SJSA1 (cell line): ENCODE measurements around the gene TRUB1. TPM values are rescaled to one million over a fixed set of nuclear protein-coding genes. Genes with fewer than 3 reads are reported as not detected.

Source experiments
- DNase-seq, 2 experiments: peaks; one replicate each; pipeline ENCODE4 v3.0.0-alpha.2; 2015 to 2020; ENCODE audit warnings: low spot score in 2 of 2, low read depth in 1 of 2
- H3K27ac ChIP-seq: fragments of 250-450 bp; sonication (Bioruptor Pico); 2 replicates; pipeline ENCODE4 v1.5.1; 2020; ENCODE audit warnings: mild to moderate bottlenecking, moderate library complexity
- H3K27me3 ChIP-seq: fragments of 250-450 bp; sonication (Bioruptor Pico); replicated peaks from 2 replicates; pipeline ENCODE4 v1.5.1; 2020; ENCODE audit warnings: mild to moderate bottlenecking, moderate library complexity
- H3K36me3 ChIP-seq: fragments of 250-450 bp; sonication (Bioruptor Pico); 2 replicates; pipeline ENCODE4 v1.5.1; 2020; ENCODE audit warnings: mild to moderate bottlenecking
- H3K4me1 ChIP-seq: fragments of 250-450 bp; sonication (Bioruptor Pico); replicated peaks from 2 replicates; pipeline ENCODE4 v1.6.1; 2021; ENCODE audit warnings: mild to moderate bottlenecking
- H3K4me3 ChIP-seq: fragments of 250-450 bp; sonication (Bioruptor Pico); 2 replicates; pipeline ENCODE4 v1.5.1; 2020; ENCODE audit warnings: mild to moderate bottlenecking
- H3K9me3 ChIP-seq: fragments of 250-450 bp; sonication (Bioruptor Pico); replicated peaks from 2 replicates; pipeline ENCODE4 v1.5.1; 2020; ENCODE audit warnings: mild to moderate bottlenecking
- total RNA-seq: library from RNA; depleted of rRNA; stranded (reverse); fragments of >200 nt; shearing (Covaris generic); gene quantifications from 2 replicates; pipeline ENCODE4 v1.2.3, GENCODE V29; 2014; rRNA removed

The TRUB1 gene
- total RNA-seq, 1 experiment from 2014 or later = 55.9 TPM

DNA sequence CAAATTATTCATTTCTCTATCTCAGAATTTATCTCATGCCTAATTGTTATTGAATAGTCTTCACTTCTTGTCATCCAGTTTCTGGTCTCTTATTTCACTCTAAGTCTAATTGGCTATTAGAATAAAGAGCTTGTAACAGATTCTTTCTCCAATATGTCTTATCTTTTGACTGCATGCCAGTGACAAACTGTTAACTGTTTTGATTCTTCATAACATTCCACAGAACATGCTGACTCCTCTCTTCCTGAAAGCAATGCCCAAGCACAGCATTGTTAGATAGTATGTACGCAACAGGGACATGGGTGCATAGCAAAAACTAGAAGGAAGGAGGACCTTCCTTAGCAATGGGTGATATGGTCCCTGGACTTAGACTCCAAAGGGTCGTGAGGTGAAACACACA, 65.4 kb downstream of the TRUB1 start:
- 0 out of 2 replicates have a peak, but pooled peaks cover 3% of the 10 kb centered on the region for H3K27me3 ChIP-seq
- no peak for DNase-seq
- no peaks in the 10 kb centered on the region for H3K9me3 ChIP-seq
- peaks cover 25% of the 10 kb centered on the region for H3K4me1 ChIP-seq
- H3K36me3 ChIP-seq = no peaks in the 10 kb centered on the region
- H3K4me3 ChIP-seq = no peak overlapping the region
- H3K27ac ChIP-seq = no peak overlapping the region

DNA sequence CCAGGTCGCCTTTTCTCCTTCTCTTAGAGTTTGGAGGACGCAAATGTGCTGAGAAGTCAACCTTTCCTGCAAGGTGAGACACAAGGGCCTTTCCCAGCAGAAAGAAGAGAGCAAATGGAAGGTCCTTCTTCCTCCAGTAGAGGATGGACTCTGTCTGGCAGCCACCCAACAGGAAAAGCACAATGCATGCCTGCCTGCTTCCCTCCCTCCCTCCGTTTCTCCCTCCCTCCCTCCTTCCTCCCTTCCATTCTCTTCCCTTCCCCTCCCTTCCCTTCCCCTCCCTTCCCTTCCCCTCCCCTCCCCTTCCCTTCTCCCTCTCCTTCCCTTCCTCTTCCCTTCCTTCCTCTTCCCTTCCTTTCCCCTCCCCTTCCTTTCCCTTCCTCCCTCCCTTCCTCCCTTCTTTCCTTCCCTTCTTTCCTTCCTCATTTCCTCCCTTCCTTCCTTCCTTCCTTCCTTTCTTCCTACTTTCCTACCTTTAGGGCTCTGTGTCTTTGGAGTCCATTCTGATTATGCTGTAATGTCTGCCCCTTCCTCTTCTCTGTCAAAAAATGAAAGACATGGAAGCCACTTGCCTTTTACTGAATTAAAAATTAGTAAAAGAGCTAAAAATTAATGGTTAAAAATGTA, 66.4 kb downstream of the TRUB1 start:
- H3K9me3 ChIP-seq = no peaks in the 10 kb centered on the region

DNA sequence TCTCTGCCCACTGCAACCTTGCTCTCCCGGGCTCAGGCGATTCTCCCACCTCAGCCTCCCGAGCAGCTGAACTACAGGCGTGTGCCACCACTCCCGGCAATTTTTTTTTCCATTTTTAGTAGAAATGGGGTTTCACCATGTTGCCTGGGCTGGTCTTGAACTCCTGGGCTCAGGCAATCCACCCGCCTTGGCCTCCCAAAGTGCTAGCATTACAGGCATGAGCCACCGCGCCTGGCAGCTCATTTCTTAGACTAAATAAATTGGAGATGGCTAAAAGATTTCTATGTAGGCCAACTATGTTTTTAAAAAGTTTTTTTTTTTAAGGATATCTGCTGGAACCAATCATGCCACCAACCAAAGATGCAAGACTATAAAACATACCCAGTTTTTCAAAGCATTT, 67.8 kb downstream of the TRUB1 start:
- Histone ChIP-seq H3K27me3 (0 out of 2 replicates have a peak, but pooled peaks cover under 1% of the 10 kb centered on the region), H3K4me1 (peaks cover 16% of the 10 kb centered on the region), H3K9me3 (no peaks in the 10 kb centered on the region), H3K36me3 (no peaks in the 10 kb centered on the region), H3K27ac (no peak overlapping the region), H3K4me3 (no peak overlapping the region)
- no peak for DNase-seq

More for the DNA sequence above, 66.4 kb downstream of the TRUB1 start:
- Histone ChIP-seq H3K27ac (no peak overlapping the region), H3K27me3 (0 out of 2 replicates have a peak, but pooled peaks cover 3% of the 10 kb centered on the region), H3K36me3 (no peaks in the 10 kb centered on the region), H3K4me3 (no peak overlapping the region), H3K4me1 (peaks cover 25% of the 10 kb centered on the region)
- no peak for DNase-seq

DNA sequence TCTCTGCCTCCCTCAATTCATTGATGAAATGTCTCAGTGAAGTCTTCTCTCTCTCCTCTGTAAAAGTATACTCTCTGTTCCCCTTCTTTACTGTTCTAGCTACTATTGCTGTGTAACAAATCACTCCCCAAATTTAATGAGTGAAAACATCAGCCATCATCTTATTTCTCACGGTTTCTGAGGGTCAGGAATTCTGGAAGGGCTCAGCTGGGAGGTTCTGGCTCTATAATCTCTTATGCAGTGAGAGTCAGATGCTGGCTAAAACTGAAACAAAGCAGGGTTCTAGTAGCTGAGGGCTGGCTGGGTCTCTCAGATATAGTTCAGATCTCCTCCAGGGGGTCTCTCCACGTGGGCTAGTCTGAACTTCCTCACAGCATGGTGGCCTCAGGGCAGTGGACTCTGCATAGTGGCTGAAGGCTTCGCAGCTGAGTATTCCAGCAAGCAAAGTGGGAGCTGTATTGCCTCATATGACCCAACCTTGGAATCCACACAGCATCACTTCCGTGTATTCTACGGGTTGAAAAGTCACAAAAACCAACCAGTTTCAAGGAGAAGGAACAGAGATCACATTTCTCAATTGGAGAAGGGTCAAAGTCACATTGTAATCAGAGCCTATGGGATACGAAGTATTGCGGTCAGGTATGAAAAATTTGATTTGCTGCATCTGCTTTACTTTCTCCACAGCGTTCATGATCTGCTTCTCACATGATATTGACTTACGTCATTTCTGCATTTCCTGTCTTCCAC, 80.4 kb downstream of the TRUB1 start:
- H3K36me3 ChIP-seq = no peaks in the 10 kb centered on the region
- no peak overlapping the region for H3K27ac ChIP-seq
- no peak overlapping the region for H3K4me3 ChIP-seq
- H3K27me3 ChIP-seq = no peaks in the 10 kb centered on the region
- H3K4me1 ChIP-seq = no peaks in the 10 kb centered on the region
- no peaks in the 10 kb centered on the region; the same call in 1 of the 2 replicates for H3K9me3 ChIP-seq
- no peak for DNase-seq

DNA sequence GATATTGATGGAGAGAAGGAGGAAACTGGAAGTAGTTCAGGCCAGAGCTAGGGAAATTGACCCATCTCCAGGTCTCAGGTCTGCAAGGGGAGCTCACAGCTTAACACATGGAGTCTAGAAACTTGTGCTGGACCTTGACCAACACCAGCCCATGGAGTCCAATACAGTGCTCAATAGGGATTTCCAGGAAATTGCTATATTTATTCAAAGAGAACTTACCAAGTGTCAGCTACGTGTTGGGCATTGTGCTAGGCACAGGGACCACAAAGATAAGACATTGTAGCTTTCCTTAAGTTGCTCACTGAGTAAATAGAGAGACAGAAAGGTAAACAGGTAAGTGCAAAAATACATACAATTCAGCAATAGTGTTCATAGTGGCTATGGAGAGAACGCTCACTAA, 82.5 kb downstream of the TRUB1 start:
- DNase-seq = no peak
- H3K4me3 ChIP-seq = no peak overlapping the region
- H3K36me3 ChIP-seq = no peaks in the 10 kb centered on the region
- no peaks in the 10 kb centered on the region for H3K27me3 ChIP-seq
- no peak overlapping the region for H3K27ac ChIP-seq
- H3K4me1 ChIP-seq = no peaks in the 10 kb centered on the region
- H3K9me3 ChIP-seq = no peaks in the 10 kb centered on the region

DNA sequence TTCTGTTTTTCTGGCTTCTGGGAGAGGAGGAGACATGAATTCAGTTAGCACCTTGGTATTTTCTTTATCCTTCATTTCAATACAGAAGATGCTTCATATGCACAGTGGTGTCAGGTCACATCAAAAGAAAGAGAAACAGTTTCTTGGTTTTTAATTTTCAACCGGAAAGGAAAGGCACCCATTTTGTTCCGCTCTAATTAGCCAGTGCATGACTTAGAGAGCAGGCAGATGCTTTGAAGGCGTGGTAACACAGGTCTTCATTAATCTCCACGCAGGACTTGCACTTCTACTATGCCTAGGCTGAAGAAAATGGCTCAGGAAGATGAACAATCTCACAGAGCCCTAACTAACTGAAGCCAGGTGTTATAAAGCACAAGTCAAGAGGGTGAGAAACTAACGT, 84.7 kb downstream of the TRUB1 start:
- no peak overlapping the region for H3K4me3 ChIP-seq
- no peaks in the 10 kb centered on the region for H3K27me3 ChIP-seq
- no peaks in the 10 kb centered on the region for H3K9me3 ChIP-seq
- DNase-seq = no peak
- H3K27ac ChIP-seq = no peak overlapping the region
- H3K36me3 ChIP-seq = no peaks in the 10 kb centered on the region
- no peaks in the 10 kb centered on the region for H3K4me1 ChIP-seq

DNA sequence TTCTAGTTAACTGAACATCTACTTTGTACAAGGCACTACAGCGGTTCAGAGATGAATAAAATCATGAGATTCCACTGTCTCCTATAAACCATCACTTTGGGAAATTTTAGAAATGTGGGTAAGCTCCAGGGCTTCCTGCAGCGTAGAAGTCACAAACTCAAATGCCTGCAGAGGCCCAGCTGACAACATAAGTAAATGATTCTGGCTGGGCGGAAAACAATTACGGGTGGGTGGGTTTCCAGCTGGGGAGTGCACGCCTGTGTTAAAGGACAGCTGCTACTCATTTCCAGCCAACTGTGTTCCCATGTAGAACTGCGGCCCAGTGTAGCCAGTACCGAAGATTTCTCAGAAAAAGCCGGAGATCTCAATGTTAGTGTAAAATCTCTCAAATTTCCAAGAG, 85.7 kb downstream of the TRUB1 start:
- no peak for DNase-seq
- Histone ChIP-seq H3K36me3 (no peaks in the 10 kb centered on the region), H3K4me3 (no peak overlapping the region), H3K9me3 (no peaks in the 10 kb centered on the region), H3K27ac (no peak overlapping the region), H3K4me1 (no peaks in the 10 kb centered on the region), H3K27me3 (no peaks in the 10 kb centered on the region)

DNA sequence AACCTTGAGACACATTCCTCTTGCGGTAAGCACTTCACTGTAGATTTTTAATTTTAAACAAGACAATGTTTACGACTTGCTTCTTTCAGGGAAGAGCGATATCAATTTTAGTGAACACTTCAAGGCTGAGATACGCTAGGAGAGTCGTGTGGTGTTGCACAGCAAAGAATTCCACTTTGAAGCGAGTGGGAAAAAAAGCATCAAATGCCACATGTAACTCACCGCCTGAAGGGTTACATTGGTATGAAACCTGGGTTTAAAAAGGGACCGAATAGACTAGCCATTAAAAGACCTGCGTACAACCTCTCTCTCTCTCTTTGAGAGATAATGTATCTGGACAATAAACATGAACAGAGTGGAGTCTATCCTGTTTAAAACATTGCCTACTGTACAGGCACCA, 86.4 kb downstream of the TRUB1 start:
- no peak for DNase-seq
- no peak overlapping the region for H3K27ac ChIP-seq
- H3K27me3 ChIP-seq = no peaks in the 10 kb centered on the region
- no peaks in the 10 kb centered on the region for H3K36me3 ChIP-seq
- H3K9me3 ChIP-seq = no peaks in the 10 kb centered on the region
- H3K4me1 ChIP-seq = no peaks in the 10 kb centered on the region
- H3K4me3 ChIP-seq = no peak overlapping the region

DNA sequence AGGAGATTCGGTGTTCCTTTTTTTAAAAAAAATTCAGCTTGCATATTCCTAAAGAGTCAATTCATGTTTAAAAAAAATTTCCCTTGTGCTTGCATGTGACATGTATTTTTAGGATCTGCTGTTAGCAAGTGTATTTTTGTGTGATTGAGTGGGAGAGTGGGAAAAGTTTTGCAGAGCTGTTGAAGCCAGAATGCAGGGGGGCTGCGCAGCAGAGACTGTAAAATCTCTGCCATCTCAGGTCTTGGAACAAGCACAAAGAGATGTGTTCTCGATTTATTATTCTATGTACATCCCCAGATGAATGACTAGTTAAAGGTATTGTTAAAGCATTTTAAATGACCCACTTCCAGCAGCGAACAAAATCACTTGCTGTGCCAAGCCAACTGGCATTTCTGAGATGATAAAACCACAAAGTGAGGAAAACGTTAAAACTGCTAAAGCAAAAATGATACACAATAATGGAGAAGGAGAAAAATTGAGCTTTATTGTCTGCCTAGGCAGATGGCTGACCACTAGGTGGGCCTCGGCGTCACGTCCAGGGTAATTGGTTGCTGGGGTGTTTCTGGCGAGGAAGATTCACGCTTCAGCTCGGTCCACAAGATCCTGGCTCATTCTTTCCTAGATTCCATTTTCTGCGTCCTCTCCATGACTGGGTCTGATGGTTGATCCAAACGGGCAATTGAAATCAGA, 88.2 kb downstream of the TRUB1 start:
- DNase-seq = no peak
- Histone ChIP-seq H3K27me3 (no peaks in the 10 kb centered on the region), H3K27ac (no peak overlapping the region), H3K4me3 (no peak overlapping the region), H3K36me3 (no peaks in the 10 kb centered on the region), H3K9me3 (no peaks in the 10 kb centered on the region), H3K4me1 (no peaks in the 10 kb centered on the region)

DNA sequence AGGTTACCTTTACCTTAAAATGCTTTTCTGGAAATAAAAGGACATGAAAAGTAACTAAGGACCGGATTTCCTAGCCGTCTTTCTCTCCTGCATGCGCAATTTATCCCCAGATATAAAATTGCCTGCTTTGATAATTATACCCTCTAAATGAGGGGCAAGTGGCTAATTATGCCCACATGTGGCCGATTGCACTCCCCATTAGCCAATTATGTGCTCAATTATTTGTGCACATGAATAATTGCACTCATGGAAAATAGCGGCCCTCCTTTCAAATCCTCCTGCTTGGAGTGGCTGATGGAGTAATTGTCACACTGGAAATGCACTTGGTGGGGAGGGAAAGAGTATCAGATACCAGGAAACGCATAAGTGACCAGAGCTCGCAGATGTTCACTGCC, 88.7 kb downstream of the TRUB1 start:
- no peak for DNase-seq
- H3K27me3 ChIP-seq = no peaks in the 10 kb centered on the region
- no peaks in the 10 kb centered on the region for H3K9me3 ChIP-seq
- no peaks in the 10 kb centered on the region for H3K4me1 ChIP-seq
- H3K4me3 ChIP-seq = no peak overlapping the region
- H3K27ac ChIP-seq = no peak overlapping the region
- H3K36me3 ChIP-seq = no peaks in the 10 kb centered on the region

Other genes with a start within 250 kb of the TRUB1 start
- gene FHIP2A, start 116.4 kb upstream of the TRUB1 start, total RNA-seq = 18.5 and 24.8 TPM in 2 replicates
- gene ATRNL1, start 155.2 kb downstream of the TRUB1 start, total RNA-seq = 32.1 and 36.2 TPM in 2 replicates